ENCODE data around the gene TBPL1.

The TBPL1 gene

DNA sequence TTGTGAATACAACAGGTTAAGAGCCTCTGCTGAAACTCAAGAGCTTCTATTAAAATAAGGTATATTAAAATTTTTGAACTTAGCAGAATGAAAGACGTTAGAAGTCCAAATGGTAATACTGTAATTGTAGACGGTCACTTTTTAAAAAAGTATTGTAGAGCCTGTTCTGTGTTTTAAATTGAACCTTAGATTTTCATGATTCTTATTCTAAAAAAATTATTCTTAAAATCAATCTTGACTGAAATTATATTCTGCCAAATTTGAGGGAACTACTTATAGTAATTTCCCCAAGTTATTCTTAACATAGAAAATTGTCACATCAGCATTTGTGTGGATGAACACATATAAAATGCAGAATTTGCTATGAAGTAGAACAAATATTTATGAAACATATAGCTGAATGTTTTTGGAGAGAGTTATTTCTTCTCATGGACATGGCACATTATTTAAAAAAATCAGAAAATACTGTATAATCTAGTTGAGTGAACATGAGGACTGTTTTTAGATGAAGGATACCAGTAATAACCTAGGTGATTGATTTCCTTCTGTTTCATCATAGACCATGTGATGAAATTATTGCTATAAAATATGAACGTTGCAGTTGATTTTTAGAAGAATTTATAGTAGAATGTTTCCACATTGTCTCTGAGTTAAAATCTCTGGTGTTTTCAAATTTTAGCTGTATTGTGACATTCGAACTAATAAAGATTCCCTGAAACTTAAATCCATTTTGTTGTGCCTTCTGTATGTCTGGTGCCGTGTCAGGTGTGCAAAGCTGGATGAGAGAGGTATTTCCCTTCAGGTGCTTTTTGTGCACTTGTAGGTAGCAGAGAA lies 2.8 kb downstream of the TBPL1 start:
- Histone ChIP-seq H3K27me3 (peaks cover 17% of the 10 kb centered on the region), H3K36me3 (no peaks in the 10 kb centered on the region), H3K4me3 (ENCODE audit: low read depth in 1 of 2, low read length in 1 of 2) (no peak overlapping the region), H3K27ac (no peak overlapping the region), H3K9me3 (no peaks in the 10 kb centered on the region), H3K4me1 (ENCODE audit: control insufficient read depth in 1 of 2, insufficient read depth in 1 of 2, low read depth in 1 of 2, low read length in 1 of 2) (peaks cover 22 to 24% of the 10 kb centered on the region in 2 experiments)
- TF ChIP-seq, protein P1, sequence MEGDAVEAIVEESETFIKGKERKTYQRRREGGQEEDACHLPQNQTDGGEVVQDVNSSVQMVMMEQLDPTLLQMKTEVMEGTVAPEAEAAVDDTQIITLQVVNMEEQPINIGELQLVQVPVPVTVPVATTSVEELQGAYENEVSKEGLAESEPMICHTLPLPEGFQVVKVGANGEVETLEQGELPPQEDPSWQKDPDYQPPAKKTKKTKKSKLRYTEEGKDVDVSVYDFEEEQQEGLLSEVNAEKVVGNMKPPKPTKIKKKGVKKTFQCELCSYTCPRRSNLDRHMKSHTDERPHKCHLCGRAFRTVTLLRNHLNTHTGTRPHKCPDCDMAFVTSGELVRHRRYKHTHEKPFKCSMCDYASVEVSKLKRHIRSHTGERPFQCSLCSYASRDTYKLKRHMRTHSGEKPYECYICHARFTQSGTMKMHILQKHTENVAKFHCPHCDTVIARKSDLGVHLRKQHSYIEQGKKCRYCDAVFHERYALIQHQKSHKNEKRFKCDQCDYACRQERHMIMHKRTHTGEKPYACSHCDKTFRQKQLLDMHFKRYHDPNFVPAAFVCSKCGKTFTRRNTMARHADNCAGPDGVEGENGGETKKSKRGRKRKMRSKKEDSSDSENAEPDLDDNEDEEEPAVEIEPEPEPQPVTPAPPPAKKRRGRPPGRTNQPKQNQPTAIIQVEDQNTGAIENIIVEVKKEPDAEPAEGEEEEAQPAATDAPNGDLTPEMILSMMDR (IDR thresholded peaks at IDR 0.05): no peak

DNA sequence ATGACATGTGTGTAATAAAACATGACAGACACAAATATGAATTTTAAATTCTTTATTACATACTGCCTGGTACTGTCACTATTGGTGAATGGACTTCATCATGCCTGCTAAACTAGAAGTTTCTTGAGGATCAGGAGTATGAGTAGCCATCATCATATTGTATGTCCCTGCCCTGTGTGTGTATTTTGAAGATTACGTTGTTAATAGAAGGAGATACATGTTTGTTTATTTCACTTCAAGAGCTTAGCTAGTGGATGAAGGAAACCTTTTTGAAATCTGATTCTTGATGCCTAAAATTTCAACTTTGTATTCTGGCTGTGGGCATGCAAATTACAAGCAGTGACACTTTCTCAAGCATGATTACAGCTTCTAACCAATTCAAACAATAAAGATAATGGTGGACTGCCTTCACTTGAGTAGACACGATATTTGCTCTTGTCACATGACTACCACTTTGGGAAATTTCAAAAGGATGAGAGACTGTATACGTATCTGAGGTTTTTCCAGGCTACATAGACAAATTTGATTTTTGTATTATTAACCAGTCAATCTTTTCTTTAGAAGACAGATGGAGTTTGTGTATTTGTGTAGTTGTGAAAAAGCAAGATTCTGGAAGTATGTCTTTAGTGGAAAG lies 3.5 kb downstream of the TBPL1 start:
- H3K27ac ChIP-seq: no peak overlapping the region
- H3K9me3 ChIP-seq: no peaks in the 10 kb centered on the region
- no peaks in the 10 kb centered on the region for H3K36me3 ChIP-seq
- no peak overlapping the region for H3K4me3 ChIP-seq (ENCODE audit: low read depth in 1 of 2, low read length in 1 of 2)
- peaks cover 10% of the 10 kb centered on the region for H3K27me3 ChIP-seq
- peaks cover 22 to 24% of the 10 kb centered on the region in 2 experiments for H3K4me1 ChIP-seq (ENCODE audit: control insufficient read depth in 1 of 2, insufficient read depth in 1 of 2, low read depth in 1 of 2, low read length in 1 of 2)
- TF ChIP-seq, protein P1 (IDR thresholded peaks at IDR 0.05): no peak

DNA sequence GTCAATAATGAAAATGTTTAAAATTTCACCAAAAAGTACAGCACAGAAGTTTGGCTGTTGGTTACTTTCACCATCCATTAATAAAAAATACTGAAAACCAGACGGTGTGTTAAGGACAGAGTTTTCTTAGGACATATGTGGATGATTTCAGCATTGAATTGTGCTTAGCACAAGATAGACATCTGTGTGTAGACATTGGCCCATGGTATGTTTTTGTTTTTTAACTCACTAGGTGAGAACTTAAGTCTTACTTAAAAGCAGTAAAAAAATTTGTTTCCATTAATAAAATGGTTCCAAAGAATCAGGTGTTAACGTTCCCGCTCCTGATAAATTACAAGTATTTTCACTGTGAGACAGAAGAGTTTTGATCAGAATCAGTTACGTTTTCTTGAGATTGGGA lies 4.2 kb downstream of the TBPL1 start:
- H3K27me3 ChIP-seq: peaks cover 3% of the 10 kb centered on the region
- no peaks in the 10 kb centered on the region for H3K9me3 ChIP-seq
- no peak overlapping the region for H3K27ac ChIP-seq
- H3K4me1 ChIP-seq (ENCODE audit: control insufficient read depth in 1 of 2, insufficient read depth in 1 of 2, low read depth in 1 of 2, low read length in 1 of 2): peaks cover 17% of the 10 kb centered on the region in 2 experiments
- TF ChIP-seq, protein P1 (IDR thresholded peaks at IDR 0.05): no peak
- H3K36me3 ChIP-seq: no peaks in the 10 kb centered on the region
- H3K4me3 ChIP-seq (ENCODE audit: low read depth in 1 of 2, low read length in 1 of 2): no peak overlapping the region

DNA sequence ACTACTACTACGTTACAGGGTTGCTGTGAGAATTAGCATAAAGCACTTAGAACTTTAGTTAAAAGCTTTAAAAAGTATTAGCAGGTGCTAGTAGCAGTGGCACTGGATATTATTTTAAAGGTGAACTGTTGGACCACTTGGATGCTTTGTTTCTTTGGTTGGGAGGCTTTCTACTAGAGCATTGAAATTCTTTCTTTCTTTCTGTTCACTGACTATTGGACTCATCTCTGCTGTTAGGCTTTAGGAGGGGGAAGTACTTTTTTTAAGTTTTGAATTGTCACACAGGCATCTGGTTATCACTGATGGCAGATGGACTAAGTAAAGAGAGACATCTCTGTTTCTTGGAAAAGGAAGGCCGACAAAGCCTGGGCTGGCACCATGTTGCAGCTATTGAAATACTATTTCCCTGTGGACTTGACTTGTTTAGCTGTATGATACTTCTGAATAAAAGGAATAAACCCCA lies 4.8 kb downstream of the TBPL1 start:
- no peaks in the 10 kb centered on the region for H3K27me3 ChIP-seq
- H3K4me1 ChIP-seq (ENCODE audit: control insufficient read depth in 1 of 2, insufficient read depth in 1 of 2, low read depth in 1 of 2, low read length in 1 of 2): peaks cover 13 to 17% of the 10 kb centered on the region in 2 experiments
- TF ChIP-seq, protein P1 (IDR thresholded peaks at IDR 0.05): no peak
- no peaks in the 10 kb centered on the region for H3K36me3 ChIP-seq
- H3K4me3 ChIP-seq (ENCODE audit: low read depth in 1 of 2, low read length in 1 of 2): no peak overlapping the region
- no peaks in the 10 kb centered on the region for H3K9me3 ChIP-seq
- no peak overlapping the region for H3K27ac ChIP-seq

DNA sequence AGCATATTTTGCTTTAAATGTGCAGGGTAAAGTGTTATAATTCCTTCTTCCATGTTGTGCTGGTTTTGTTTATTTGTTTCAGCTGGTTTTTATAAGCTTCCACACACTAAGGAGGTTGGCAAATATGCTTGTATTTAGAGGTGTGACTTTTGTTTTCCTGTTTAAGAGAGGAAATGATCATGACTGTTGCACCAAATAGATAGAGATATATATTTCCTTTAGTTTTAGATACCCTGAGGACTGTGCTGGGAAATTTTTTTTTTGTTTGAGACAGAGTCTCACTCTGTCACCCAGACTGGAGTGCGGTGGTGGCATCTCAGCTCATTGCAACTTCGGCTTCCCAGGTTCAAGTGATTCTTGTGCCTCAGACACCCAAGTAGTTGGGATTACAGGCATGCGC lies 5.8 kb downstream of the TBPL1 start:
- Histone ChIP-seq H3K4me3 (ENCODE audit: low read depth in 1 of 2, low read length in 1 of 2) (no peak overlapping the region), H3K36me3 (no peaks in the 10 kb centered on the region), H3K9me3 (no peaks in the 10 kb centered on the region), H3K27me3 (no peaks in the 10 kb centered on the region), H3K4me1 (ENCODE audit: control insufficient read depth in 1 of 2, insufficient read depth in 1 of 2, low read depth in 1 of 2, low read length in 1 of 2) (peaks cover 11 to 15% of the 10 kb centered on the region in 2 experiments), H3K27ac (no peak overlapping the region)
- TF ChIP-seq, protein P1 (IDR thresholded peaks at IDR 0.05): no peak
